GM12873 (cell line): Measurements from ENCODE around the gene SDK1.

ENCODE experiments used
- CTCF ChIP-seq: IDR thresholded peaks from 2 replicates; pipeline ENCODE4 v1.5.1; 2012; ENCODE audit warnings: low read depth, mild to moderate bottlenecking, moderate library complexity, low read length, control low read depth; ENCODE audit not compliant: insufficient read depth; ENCODE audit errors: missing control alignments

The SDK1 gene

GRCh38 chr7:3551536-3551935 is 250.5 kb downstream of the SDK1 start:
- TF ChIP-seq CTCF: no peak

DNA sequence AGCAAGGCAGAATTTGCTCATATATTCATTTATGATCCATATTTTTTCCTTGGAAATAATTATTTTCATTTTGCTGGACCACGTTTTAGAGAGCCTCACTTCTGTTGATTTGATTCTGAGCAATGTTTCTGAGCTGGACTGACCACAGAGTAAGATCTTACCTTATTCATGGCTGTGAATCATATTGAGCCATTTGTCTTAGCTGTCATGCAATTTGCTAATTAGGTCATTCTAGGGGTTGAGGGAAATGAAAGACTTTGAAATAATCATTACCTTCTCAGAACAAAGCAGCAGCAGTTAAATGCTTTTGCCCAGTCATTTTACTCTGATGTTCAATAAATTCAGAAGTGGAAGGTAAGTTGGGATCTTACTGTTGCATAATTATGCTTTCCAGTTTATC is 251.4 kb downstream of the SDK1 start:
- TF ChIP-seq CTCF: no peak

DNA sequence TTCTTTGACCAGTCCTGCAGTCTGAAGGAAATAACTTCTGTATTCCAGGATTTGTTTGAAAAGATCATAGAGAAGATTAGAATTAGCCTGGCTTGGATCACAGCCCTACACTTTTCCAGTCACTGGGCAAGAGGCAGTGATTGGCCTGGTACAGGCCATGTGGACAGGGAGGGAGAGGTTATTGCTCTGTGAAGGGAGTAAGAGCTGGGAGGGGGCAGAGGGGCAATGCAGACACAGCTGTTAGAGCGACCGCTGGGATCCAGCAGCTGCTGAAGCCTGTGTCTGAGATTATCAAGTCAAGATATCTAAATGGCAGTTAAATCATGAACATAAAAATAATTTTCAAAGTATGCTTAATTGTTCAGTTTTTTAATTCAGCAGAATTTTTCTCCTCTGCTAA is 257.3 kb downstream of the SDK1 start:
- no peak for TF ChIP-seq CTCF

DNA sequence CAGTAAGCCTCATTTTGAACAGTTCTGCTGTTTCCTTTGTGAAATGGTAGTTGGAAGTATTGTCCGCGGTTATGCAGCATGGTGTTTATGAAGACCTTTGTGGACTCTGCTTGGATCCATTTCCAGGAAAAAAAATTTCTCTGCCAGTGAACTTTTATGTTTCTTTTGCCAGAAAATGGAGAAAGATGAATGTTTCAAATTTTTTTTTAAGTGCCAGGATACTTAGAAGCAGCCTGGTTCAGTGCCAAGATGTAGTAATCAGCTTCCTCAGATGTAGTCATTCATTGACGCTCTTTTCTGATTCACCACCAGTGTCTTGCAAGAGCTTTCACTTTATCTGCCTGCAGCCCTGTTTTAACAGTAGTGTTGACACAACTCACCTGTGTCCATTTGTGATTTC is 258.2 kb downstream of the SDK1 start:
- TF ChIP-seq CTCF: no peak

DNA sequence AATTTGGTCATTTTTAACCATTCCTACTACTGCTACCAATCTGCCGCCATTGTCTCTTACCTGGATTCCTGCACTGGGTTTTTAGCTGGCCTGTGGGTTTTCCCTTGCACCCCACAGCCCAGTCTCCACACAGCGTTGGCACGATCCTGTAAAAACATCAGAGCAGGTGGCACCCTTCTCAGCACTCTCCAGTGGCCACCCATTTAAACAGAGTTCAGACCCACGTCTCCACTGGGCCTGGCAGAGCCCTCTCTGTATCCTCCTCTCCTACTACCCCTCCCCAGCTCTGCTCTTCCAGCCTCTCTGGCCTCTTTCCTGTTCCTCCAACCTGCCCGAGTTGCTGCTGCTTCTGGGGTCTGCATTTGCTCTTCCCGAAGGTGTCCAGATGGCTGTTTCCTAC is 259.4 kb downstream of the SDK1 start:
- no peak for TF ChIP-seq CTCF

GRCh38 chr7:3561932-3562331 is 260.9 kb downstream of the SDK1 start:
- no peak for TF ChIP-seq CTCF

GRCh38 chr7:3564231-3564630 is 263.2 kb downstream of the SDK1 start:
- TF ChIP-seq CTCF: no peak

- TF ChIP-seq CTCF: no peak
Measured at GRCh38 chr7:3568516-3568915, 267.5 kb downstream of the SDK1 start.
